Stimulated activated CD8-positive, alpha-beta memory T cell treated with anti-CD3 and anti-CD28 coated beads, Interleukin-12 subunit alpha, Interleukin-12 subunit beta, amount 100 ng/mL, for 1 hour (primary cell): ENCODE results near the gene NCF4.

Experiments
- DNase-seq: peaks from one replicate; pipeline ENCODE4 v3.0.0-alpha.2; 2020; ENCODE audit warnings: low read depth

The NCF4 gene

DNA sequence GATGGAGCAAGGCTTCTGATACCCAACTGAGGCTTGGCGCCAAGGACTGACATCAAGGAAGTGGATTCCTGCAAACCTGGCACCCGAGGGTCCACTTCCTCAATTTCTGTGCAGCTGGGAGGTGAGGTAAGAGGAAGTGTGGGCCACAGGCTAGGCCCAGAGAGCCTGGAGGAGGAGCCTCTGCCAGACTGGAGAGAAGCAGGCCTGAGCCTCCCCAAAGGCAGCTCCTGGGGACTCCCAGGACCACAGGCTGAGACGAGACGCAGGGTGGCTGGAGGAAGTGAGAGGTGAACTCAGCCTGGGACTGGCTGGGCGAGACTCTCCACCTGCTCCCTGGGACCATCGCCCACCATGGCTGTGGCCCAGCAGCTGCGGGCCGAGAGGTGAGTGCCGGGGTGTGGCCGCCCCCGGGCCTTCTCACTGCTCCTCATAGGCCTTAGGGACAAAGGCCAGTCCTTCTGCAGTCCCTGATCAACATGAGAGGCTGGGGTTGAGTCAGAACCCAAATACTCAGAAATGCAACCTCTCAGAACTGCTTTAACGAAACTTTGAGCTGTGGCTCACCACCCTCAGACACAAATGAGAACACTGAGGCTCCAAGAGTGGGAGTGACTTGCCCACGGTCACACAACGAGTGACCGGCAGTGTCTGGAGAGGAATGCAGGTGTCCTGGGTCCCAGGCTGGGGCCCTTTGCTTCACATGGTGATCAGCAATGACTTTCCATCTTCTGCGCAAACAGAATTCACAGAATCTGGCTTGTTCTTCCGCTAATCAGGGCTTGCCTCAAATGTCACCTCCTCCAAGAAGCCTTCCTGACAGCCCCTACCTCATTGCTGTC, at the start of gene NCF4:
NCF4 (plus strand) TSS at position 186 of the 839 bp plus-strand sequence; CDS start at position 352, 166 bp downstream.
- no peak for DNase-seq

DNA sequence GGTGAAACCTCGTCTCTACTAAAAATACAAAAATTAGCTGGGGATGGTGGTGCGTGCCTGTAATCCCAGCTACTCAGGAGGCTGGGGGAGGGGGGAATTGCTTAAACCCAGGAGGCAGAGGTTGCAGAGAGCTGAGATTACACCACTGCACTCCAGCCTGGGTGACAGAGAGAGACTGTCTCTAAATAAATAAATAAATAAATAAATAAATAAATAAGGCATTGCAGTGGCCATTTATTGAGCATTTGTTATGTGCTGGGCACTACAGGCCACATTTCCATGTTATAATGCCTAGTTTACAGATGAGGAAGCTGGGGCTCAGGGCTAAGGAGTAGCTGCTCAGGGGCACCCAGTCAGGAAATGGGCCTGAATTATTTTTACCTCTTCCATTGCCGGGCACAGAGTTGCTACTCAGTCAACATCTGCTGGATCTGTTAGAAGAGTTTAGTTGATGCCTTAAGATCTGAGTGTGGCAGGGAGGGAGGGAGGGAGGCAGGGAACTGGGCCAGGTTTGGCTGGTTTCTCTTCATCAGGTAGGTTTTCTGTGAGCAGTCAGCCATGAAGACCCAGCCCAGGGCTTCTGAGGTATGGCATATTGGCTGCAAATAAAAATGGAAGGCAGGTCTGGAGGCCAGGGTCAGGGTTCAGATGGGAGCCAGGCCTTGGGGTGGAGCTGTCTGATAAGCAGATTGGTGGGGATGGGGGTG, 49.6 kb upstream of the NCF4 start:
- no peak for DNase-seq

DNA sequence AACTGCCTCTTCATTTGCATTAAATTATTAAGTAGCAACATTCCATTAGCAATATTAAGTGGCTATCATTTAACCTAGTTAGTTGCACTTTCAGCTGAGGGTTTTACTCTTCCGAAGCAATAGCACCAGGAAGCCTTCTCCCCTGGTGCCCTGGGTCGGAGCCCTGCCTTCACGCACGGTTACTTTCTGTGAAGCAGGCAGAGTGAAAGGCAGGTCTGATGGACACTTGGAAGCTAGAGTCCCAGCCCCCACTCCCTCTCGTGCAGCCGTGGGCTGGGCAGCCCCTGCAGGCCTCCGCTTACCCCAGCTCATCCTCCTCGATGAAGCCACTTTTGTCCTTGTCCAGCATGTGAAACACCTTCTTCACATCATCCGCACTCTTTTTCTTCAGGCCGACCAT, 46.0 kb upstream of the NCF4 start:
- DNase-seq = no peak

DNA sequence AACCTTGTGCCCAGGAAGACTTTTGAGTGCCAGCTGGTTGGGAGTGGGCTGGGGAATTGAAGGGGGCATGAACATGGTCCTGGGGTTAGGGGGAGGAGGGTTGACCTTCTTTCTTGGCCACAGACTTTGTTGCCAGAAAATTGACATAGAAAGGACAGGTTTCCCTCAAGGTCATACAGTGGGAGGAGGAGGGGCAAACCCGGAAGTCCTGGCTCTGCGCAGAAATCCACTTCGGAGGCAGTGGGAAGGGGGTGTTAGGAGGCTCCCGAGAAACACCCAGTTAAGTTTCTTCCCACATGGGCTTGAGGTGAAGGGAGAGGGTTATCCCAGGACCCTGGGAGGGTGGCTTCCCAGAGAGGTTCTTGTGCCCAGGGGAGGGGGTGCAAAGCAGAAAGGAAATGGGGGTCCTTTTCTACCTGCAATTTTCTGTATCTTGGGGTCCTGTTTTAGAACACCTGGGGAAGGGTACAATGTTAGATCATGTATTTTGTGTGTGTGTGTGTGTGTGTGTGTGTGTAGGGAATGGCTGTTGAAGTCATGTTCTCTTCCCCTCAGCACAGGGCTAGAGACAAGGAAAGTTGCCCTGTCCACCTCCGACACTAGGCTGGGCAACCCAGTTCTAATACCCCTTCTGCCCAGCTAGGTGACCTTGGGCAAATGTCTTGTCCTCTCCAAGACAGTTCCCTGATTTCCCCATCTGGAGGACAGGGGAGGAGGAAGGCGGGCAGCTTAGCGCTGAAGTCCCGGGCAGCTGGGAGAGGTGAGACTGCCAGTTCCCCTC, 45.1 kb upstream of the NCF4 start:
- DNase-seq = no peak

DNA sequence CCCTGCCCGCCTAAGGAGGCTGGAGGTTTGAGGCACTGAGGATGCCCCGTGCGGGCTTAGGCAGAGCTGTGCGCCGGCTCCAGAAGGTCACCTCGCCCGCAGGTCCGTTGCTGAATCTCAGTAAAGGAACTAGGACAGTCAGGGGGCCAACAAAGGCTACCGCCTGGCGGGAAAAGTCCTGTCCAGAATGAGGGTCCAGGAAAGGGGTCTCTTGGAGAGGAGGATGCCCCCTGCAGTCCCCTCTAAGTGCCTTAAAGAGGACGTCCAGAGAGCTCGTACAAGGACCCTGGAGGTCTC, 44.5 kb upstream of the NCF4 start:
- DNase-seq = no peak

DNA sequence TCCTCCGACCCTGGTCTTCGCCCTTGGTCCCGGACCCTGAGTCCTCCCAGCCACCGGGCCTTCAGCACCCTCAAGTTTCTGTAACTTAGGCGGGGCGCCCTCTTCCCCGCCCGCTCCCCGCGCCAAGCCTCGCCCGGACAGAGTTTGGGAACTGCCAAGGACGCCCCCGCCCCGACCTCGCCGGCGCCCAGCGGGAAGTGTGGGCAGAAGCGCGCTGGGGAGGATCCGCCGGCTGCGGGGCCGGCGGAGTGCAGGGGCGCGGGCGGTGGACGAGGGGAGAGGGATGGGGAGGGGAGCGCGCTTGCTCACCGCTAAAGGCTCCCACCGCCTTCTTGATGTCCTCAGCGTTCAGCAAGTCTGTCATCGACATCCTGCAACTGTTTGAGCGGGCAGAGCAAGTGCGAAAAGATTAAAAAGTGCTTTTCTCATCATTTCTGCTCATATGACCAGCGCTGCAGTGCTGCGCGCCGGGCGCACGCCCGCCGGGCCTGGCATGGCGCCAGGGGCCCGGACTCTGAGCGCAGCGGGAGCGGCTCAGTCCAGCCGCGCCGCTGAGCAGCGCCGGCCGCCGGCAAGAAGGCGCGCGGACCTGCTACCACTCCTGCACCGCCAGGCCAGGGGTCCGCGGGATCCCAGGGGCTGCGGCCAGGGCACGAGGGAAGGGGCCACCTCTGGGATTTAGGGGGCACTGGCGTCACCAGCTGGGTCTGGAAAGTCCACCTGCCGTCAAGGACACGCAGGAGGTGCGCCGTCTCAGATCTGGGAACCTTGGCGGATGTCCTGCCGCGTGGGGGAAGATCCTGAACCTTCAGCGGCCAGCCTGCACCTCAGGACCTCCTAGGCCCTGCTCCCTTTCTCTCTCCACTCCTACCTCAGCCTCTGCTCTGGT, 43.9 kb upstream of the NCF4 start, which contains the start of gene PVALB:
PVALB (minus strand) TSS at position 400 of the 889 bp plus-strand sequence; CDS start at position 370, 30 bp downstream.
- no peak for DNase-seq

DNA sequence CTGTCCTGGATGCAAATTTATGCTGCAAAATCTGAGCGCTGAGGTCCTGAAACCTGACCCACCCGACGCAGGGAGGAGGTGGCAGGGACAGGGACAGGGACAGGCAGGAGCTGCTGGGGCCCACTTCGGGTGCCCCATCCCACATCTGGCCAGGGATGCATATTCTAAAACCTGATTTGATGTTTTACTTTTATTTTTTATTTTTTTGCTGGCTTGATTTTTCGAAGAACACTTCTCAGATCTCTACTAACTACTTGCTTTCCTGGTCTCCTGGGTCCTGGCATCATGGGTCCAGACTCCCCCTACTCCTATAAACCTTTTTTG, 43.3 kb upstream of the NCF4 start:
- DNase-seq = no peak

DNA sequence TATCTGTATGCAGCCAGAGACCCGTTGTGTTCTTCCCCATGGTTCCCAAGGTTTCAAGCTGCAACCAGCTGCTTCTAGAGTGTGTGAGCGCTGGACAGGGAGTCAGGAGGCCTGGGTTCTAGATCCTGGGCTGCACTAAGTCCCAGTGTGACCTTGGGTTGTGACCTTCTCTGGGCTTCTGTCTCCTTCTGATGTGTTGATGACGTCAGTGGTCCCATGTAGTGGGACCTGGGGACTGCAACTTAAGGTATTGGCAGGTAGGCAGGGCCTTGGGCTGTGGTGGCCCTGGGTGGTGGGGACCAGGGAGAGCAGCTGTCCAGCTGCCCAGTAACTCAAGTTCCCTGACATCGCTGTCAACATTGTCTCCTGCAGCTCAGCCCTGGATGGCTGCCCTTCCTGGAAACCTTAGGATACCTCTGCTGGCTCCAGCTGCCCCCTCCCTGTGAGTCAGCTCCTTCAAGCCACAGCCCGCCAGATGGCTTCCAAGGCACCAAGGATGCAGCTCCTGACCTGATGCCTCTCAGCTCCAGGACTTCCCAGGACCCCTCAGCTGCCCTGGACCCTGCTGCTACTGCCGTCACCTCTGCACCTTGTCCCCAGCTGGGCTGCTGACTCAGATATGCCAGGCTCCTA, 42.7 kb upstream of the NCF4 start:
- no peak for DNase-seq

DNA sequence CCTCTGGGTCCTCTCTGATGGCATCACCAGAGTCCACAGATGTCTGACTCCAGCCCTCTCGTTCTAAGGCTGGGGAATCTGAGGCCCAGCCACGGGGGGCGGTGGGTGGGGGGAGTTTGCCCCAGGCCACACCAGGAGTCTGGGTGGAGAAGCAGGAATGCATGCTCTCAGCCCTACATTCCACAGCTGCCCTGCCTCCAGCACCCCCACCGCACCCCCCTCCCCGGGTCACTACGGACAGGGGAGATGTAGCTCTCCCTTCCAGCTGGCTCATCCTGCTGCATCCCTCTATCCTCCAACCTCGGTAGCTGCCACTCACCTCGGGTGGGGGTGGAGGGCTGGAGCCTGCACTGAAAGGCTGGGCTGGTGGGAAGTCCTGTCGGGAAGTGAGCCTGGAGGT, 41.7 kb upstream of the NCF4 start:
- DNase-seq = no peak

DNA sequence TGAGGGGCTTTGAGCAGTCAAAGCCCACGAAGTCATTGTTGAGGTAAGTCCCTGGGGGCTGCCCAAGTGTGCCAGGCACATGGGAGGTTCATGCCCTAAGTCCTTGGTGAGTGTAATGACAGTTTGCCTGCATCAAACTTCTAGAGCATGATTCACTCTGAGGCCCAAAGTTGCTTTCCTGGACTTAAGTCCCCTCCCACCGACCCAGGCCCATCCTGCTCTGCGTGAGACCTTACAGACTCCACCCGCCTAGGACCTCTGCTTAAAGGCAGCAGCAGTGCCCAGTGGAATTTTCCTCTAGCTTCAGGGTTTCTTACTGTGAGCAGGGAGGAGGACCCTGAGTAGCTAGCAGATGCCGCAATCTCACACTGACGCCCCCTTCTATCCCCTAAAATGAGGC, 38.2 kb upstream of the NCF4 start:
- no peak for DNase-seq

DNA sequence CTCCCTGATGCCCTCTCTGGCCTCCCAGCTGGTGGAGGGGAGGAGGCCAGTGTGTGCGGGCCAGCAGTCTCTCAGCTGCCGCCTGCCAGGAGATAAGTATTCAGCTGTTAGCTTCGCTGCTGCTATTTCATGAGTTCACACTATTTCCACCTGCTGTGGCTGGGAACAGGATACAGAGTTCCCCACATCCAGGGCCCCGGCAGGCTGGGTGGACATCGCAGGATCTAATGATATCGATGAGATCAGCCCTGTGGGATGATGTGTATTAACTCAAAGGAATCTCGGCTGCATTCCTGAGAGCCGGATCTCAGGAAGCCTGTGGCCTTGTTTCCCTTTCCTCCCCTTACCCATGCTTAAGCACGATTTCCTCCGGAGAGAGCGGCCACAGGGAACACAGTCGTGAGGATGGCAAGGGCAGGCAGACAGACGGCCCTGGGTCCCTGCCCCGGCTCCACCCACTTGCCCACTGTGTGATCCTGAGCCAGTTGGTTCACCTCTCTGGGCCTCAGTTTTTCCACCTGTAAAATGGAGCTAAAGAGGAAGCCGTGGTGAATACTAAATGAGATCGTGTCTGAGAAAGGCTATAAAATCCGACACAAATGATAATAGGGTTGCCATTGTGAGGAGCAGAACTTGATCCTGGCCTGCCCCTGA, 37.5 kb upstream of the NCF4 start:
- no peak for DNase-seq

DNA sequence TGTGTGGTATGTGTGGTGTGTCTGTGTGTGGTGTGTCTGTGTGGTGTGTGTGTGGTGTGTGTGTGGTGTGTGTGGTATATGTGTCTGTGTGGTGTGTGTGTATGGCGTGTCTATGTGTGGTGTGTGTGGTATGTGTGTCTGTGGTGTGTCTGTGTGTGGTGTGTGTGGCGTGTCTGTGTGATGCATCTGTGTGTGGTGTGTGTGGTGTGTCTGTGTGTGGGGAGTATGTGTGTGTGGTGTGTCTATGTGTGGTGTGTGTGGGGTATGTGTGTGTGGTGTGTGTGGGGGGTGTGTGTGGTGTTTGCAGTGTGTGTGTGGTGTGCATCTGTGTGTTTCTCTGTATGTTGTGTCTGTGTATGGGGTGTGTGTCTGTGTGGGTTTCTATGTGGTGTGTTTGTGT, 36.2 kb upstream of the NCF4 start:
- DNase-seq = no peak

DNA sequence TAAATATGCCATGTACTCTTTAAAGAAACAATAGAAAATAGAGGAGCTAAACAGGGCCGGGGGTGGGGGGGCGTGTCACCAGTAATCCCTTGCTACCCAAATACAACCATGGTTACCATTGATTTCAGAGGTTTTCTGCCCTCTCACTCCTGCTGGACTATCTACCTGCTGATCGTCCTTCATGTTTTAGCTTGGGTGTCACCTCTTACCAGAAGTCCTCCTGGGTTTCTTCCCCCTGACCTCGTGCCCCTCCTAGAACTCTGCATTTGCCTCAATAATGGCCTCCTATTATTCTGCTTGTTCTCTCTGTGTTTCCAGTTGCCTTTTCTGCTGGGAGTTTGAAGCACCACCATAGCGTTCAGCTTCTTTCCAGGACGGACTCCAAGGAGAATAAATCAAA, 34.5 kb upstream of the NCF4 start:
- DNase-seq = no peak

DNA sequence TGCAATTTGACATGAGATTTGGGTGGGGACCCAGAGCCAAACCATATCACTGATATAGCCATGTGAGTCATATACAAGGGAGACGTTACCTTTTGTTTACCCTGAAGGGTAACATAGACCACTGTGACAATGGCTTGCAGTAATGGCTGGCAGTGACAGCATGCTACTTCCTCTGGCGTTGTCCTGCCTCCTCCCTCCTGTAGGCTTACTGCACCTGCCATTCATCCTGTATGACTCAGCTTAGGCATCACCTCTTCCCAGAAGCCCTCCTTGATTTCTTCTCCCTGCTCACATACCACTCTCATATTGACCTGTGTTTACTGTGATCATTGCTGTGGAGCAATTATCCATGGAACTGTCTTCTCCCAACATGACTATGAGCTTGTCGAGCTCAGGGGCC, 32.0 kb upstream of the NCF4 start:
- DNase-seq = no peak

DNA sequence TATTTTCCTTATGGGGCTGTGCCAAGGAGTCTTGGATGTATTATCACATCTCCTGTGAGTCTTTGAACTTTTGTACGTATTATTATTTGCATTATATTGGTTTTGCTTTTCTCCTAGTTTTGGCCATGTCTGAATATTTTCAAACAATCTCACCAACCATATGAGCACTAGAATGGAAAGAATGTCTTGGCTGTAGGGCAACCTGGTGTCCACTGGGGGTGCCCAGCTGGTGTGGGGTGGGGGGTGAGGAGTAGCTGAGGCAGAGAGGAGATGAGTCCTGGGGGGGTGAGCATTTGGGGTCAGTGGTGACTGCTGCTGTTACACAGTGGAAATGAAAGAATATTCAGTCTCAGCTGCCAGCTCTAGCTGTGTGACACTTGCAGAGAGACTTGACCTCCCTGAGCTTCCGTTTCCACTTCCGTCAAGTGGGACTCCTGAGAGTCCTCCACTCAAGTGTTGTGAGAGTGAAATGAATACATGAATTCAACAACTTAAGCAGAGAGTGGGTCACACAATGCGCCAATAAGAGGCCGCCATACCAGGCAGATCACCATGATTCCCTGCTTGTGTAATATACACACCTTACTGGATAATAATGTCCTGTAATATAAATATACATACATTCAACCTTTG, 31.3 kb upstream of the NCF4 start:
- DNase-seq = no peak

DNA sequence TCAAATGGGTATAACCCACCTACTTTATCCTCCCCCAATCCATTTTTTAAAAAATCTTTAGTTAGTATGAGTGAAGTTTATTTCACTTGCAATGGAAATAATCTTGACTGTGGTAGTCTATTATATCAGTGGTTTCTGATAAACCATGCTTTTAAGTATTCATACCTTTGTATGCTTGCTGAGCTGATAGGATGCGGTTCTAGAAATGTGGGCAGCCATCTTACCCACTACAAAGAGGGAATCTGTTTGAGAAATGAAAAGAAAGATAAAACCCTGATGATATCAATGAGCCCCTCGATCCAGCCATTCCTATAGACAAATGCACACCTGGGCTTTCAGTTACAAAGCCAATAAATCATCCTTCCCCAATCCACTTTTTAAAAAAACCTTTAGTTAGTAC, 30.2 kb upstream of the NCF4 start:
- DNase-seq = no peak

DNA sequence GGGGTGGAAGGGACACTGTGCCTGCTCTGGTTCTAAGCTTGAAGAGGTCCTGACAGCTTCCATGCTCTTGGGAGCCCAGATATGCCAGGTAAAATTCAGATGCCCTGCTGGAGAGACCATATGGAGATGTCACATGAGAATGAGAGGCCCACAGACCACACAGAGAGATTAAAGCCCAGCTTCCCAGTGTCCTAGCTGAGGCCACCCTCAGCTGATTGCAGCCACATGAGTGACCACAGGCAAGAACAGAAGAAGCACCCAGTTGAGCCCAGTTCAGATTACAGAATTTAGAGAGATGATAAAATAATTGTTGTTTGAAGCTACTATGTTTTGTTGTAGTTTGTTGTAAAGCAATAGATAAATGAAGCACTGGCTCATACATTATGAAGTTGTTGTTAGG, 29.6 kb upstream of the NCF4 start:
- no peak for DNase-seq

DNA sequence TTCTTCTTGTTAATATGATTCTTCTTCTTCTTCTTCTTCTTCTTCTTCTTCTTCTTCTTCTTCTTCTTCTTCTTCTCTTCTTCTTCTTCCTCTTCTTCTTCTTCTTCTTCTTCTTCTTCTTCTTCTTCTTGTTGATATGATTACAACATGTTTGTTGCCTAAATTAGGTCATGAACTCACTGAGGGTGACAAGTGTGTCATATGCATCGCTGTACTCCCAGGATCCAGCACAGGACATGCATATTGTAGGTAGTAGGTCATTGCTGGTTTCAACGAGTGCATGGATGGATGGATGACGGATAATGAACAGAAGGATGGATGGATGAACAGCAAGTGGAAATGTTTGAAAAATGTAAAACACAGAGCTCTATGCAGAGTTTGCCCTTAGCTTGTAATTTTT, 29.1 kb upstream of the NCF4 start:
- no peak for DNase-seq

DNA sequence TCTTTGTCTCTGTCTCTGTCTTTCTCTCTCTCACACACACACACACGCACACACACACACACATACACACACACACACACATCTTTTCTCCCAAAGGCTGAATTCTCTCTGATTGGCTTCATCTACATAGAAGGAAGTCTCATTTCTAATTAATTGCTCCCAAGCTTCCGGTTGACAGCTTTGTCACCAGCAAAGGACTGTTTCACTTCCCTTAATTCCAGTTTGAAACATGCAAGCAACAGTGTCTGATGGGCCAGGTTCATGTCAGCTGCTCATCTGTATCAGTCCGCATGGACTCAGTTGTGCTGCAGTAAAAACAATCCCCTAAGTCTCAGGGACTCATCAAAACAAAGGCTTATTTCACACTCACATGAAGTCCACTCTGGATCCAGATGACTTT, 27.7 kb upstream of the NCF4 start:
- no peak for DNase-seq

DNA sequence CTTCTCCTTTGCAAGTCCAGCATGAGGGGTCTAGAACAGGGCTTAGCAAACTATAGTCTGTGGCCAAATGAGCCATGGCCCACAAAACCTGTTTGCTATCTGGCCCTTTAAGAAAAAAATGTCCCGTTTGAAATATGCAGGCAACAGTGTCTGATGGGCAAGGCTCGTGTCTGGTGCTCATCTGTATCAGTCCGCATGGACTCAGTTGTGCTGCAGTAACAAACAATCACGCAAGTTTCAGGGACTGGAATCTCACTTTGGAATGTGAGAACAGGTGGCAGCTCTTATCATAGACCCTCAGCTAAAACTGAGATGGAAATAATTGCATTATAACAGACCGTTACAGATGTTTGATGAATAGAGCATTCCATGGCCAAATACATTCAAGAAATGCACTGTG, 24.9 kb upstream of the NCF4 start:
- DNase-seq = no peak
